H1 (cell line): ENCODE results near the gene IDH2. TPM values are rescaled to one million over a fixed set of nuclear protein-coding genes. Genes with fewer than 3 reads are reported as not detected.

Experiments used
- CTCF ChIA-PET: fragments of 300-600 bp; sonication (Branson Sonifier 250); formaldehyde crosslinking; loops from one replicate; lab custom pipeline; 2021; ENCODE audit not compliant: partially characterized antibody; lab: Charles Lee
- POLR2A ChIA-PET: fragments of 300-600 bp; sonication (Branson Sonifier 250); formaldehyde crosslinking; loops from one replicate; lab custom pipeline; 2021; ENCODE audit warnings: inconsistent platforms; ENCODE audit not compliant: partially characterized antibody; lab: Charles Lee
- DNase-seq, 2 experiments: peaks; one replicate each; pipeline versions ENCODE4 v3.0.0 to v3.0.0-alpha.2; 2010 to 2022; ENCODE audit warnings: low spot score in 2 of 2, low read depth in 1 of 2, mixed read lengths in 1 of 2
- FAIRE-seq: peaks from 2 replicates; lab custom pipeline; 2011; peaks lifted over from hg19 to GRCh38; lab: Jason Lieb, UNC
- H2AFZ ChIP-seq: 2 replicates; pipeline ENCODE4 v1.8.1; 2012; ENCODE audit warnings: low read length, inconsistent platforms
- H2AK5ac ChIP-seq: 2 replicates; pipeline ENCODE4 v1.6.1; 2013; ENCODE audit warnings: low read depth, low read length
- H2BK120ac ChIP-seq: replicated peaks from 2 replicates; pipeline ENCODE3; 2013; ENCODE audit warnings: low read depth, low read length, inconsistent platforms
- H2BK12ac ChIP-seq: 2 replicates; pipeline ENCODE4 v1.6.1; 2013; ENCODE audit warnings: low read depth, low read length
- H2BK15ac ChIP-seq: 2 replicates; pipeline ENCODE4 v1.6.1; 2013; ENCODE audit warnings: low read length
- H2BK20ac ChIP-seq: 2 replicates; pipeline ENCODE4 v1.6.1; 2013; ENCODE audit warnings: low read length
- H2BK5ac ChIP-seq: 2 replicates; pipeline ENCODE4 v1.6.1; 2013; ENCODE audit warnings: low read depth, low read length
- H3K14ac ChIP-seq: 2 replicates; pipeline ENCODE4 v1.6.1; 2013; ENCODE audit warnings: inconsistent platforms; ENCODE audit not compliant: insufficient read length
- H3K18ac ChIP-seq: 2 replicates; pipeline ENCODE4 v1.6.1; 2013; ENCODE audit warnings: low read length; ENCODE audit errors: extremely low read depth
- H3K23ac ChIP-seq: 2 replicates; pipeline ENCODE4 v1.6.1; 2013; ENCODE audit warnings: inconsistent platforms; ENCODE audit not compliant: insufficient read length
- H3K23me2 ChIP-seq: 2 replicates; pipeline ENCODE4 v1.6.1; 2013; ENCODE audit warnings: low read depth, low read length
- H3K27ac ChIP-seq: 2 replicates; pipeline ENCODE4 v1.6.1; 2011; ENCODE audit warnings: low read depth, low read length, inconsistent platforms
- H3K27me3 ChIP-seq, 4 experiments: replicated peaks in 1 of 4; 1 replicate in 1 of 4; 2 replicates in 3 of 4; pipeline versions ENCODE4 v1.6.1 to v1.8.1; 2011 to 2013; ENCODE audit warnings: low read length in 3 of 4, mild to moderate bottlenecking in 3 of 4, inconsistent platforms in 2 of 4, mixed read lengths in 2 of 4, moderate library complexity in 1 of 4; ENCODE audit not compliant: control insufficient read depth in 3 of 4, insufficient read depth in 3 of 4; ENCODE audit errors: extremely low read depth in 1 of 4
- H3K36me3 ChIP-seq, 4 experiments: 2 replicates each; pipeline versions ENCODE4 v1.6.1 to v1.8.1; 2011 to 2013; ENCODE audit warnings: mild to moderate bottlenecking in 4 of 4, low read length in 3 of 4, moderate library complexity in 2 of 4, control low read depth in 1 of 4, inconsistent platforms in 1 of 4; ENCODE audit not compliant: insufficient read depth in 4 of 4, control insufficient read depth in 2 of 4
- H3K4ac ChIP-seq: replicated peaks from 2 replicates; pipeline ENCODE3; 2013; ENCODE audit warnings: low read length, low read depth, mixed read lengths, inconsistent platforms; ENCODE audit not compliant: insufficient read length
- H3K4me1 ChIP-seq, 4 experiments: replicated peaks in 1 of 4; 1 replicate in 1 of 4; 2 replicates in 3 of 4; pipeline versions ENCODE4 v1.6.1 to v1.8.1; 2011 to 2013; ENCODE audit warnings: low read length in 3 of 4, inconsistent platforms in 2 of 4, mixed read lengths in 1 of 4; ENCODE audit not compliant: insufficient read depth in 4 of 4, control insufficient read depth in 3 of 4
- H3K4me2 ChIP-seq, 2 experiments: 2 replicates each; pipeline versions ENCODE4 v1.6.1 to v1.8.1; 2011 to 2013; ENCODE audit warnings: low read depth in 2 of 2, low read length in 2 of 2, control low read depth in 1 of 2, inconsistent platforms in 1 of 2, mild to moderate bottlenecking in 1 of 2; ENCODE audit not compliant: insufficient read depth in 1 of 2
- H3K4me3 ChIP-seq, 4 experiments: fragments of 200-600, 300-600 bp in 1 of 4; sonication (generic), shearing (Covaris generic), sonication (Bioruptor Twin) in 1 of 4; 2 replicates each; pipeline versions ENCODE4 v1.5.1 to v1.8.1; 2011 to 2016; ENCODE audit warnings: low read length in 4 of 4, low read depth in 3 of 4, control low read depth in 2 of 4, inconsistent platforms in 2 of 4, mild to moderate bottlenecking in 2 of 4, mixed read lengths in 1 of 4, moderate library complexity in 1 of 4; ENCODE audit not compliant: insufficient read depth in 2 of 4; ENCODE audit errors: extremely low read depth in 1 of 4
- H3K56ac ChIP-seq: replicated peaks from 2 replicates; pipeline ENCODE3; 2013; ENCODE audit warnings: low read depth, mild to moderate bottlenecking, mixed read lengths, low read length, inconsistent platforms; ENCODE audit not compliant: insufficient read length
- H3K79me1 ChIP-seq: 2 replicates; pipeline ENCODE4 v1.6.1; 2013; ENCODE audit warnings: low read depth, low read length, control low read depth
- H3K79me2 ChIP-seq, 2 experiments: 2 replicates each; pipeline versions ENCODE4 v1.6.1 to v1.8.1; 2012 to 2013; ENCODE audit warnings: low read length in 2 of 2, mild to moderate bottlenecking in 2 of 2, inconsistent platforms in 1 of 2; ENCODE audit not compliant: insufficient read depth in 2 of 2, control insufficient read depth in 1 of 2
- H3K9ac ChIP-seq, 4 experiments: replicated peaks in 1 of 4; 1 replicate in 1 of 4; 2 replicates in 3 of 4; pipeline versions ENCODE4 v1.6.1 to v1.8.1; 2011 to 2013; ENCODE audit warnings: low read depth in 3 of 4, low read length in 3 of 4, control low read depth in 2 of 4, mild to moderate bottlenecking in 2 of 4, moderate library complexity in 2 of 4, inconsistent platforms in 1 of 4; ENCODE audit errors: extremely low read depth in 1 of 4
- H3K9me3 ChIP-seq, 2 experiments: 2 replicates each; pipeline versions ENCODE4 v1.6.1 to v1.8.1; 2012 to 2013; ENCODE audit warnings: mild to moderate bottlenecking in 2 of 2, moderate library complexity in 2 of 2, control low read depth in 1 of 2, inconsistent platforms in 1 of 2, low read depth in 1 of 2, low read length in 1 of 2, mixed read lengths in 1 of 2; ENCODE audit not compliant: insufficient read depth in 2 of 2
- H4K20me1 ChIP-seq, 2 experiments: replicated peaks in 1 of 2; 2 replicates each; pipeline versions ENCODE3 to v1.8.1; 2011 to 2013; ENCODE audit warnings: inconsistent platforms in 2 of 2, low read length in 2 of 2, mild to moderate bottlenecking in 1 of 2; ENCODE audit not compliant: insufficient read depth in 2 of 2, control insufficient read depth in 1 of 2
- H4K5ac ChIP-seq: 2 replicates; pipeline ENCODE4 v1.6.1; 2013; ENCODE audit warnings: low read length, low read depth, mixed read lengths, inconsistent platforms; ENCODE audit not compliant: insufficient read length
- H4K8ac ChIP-seq: 2 replicates; pipeline ENCODE4 v1.8.0; 2013; ENCODE audit warnings: mild to moderate bottlenecking, moderate library complexity, low read length, inconsistent platforms; ENCODE audit not compliant: insufficient read depth; ENCODE audit errors: extremely low read depth
- H4K91ac ChIP-seq: replicated peaks from 2 replicates; pipeline ENCODE3; 2013; ENCODE audit warnings: low read length, mixed read lengths, inconsistent platforms; ENCODE audit not compliant: insufficient read length
- GABPA ChIP-seq: IDR thresholded peaks from 2 replicates; pipeline ENCODE4 v1.6.1; 2011; ENCODE audit warnings: mild to moderate bottlenecking, low read length, moderate library complexity, borderline replicate concordance; ENCODE audit not compliant: insufficient read depth
- HDAC2 ChIP-seq, 2 experiments: fragments of 300-600 bp in 1 of 2; sonication (generic) in 1 of 2; IDR thresholded peaks; 2 replicates each; pipeline ENCODE4 v1.6.1; 2011 to 2012; ENCODE audit warnings: low read depth in 2 of 2, low read length in 2 of 2, mild to moderate bottlenecking in 2 of 2, moderate library complexity in 2 of 2, borderline replicate concordance in 1 of 2, inconsistent platforms in 1 of 2
- JUND ChIP-seq: IDR thresholded peaks from 2 replicates; pipeline ENCODE4 v1.6.1; 2011; ENCODE audit warnings: mild to moderate bottlenecking, improper control_type of control experiment, low read length
- MAX ChIP-seq: IDR thresholded peaks from 2 replicates; pipeline ENCODE4 v1.6.1; 2012; ENCODE audit warnings: inconsistent platforms
- POLR2A ChIP-seq, 2 experiments: IDR thresholded peaks; 1 replicate in 1 of 2; 2 replicates in 1 of 2; pipeline ENCODE4 v1.6.1; 2011; ENCODE audit warnings: low read depth in 2 of 2, low read length in 2 of 2, mild to moderate bottlenecking in 2 of 2; ENCODE audit errors: control extremely low read depth in 1 of 2
- RBBP5 ChIP-seq: IDR thresholded peaks from 2 replicates; pipeline ENCODE4 v1.7.1; 2012; ENCODE audit warnings: low read depth, mild to moderate bottlenecking, inconsistent platforms, low read length, moderate library complexity, borderline replicate concordance
- RFX5 ChIP-seq: IDR thresholded peaks from 2 replicates; pipeline ENCODE4 v1.6.1; 2011; ENCODE audit warnings: low read depth, low read length, improper control_type of control experiment, borderline replicate concordance
- SIX5 ChIP-seq: IDR thresholded peaks from 2 replicates; pipeline ENCODE4 v1.6.1; 2011; ENCODE audit warnings: mild to moderate bottlenecking, low read depth, low read length
- TEAD4 ChIP-seq: IDR thresholded peaks from 2 replicates; pipeline ENCODE4 v1.6.1; 2012; ENCODE audit warnings: low read depth, low read length, inconsistent platforms, mixed read lengths
- YY1 ChIP-seq: IDR thresholded peaks from 2 replicates; pipeline ENCODE4 v1.6.1; 2011; ENCODE audit warnings: low read depth, mild to moderate bottlenecking, low read length
- WGBS, 2 experiments: shearing (Covaris generic) in 1 of 2; methylation state at CpG; one replicate each; pipeline versions ENCODE4 v1.1.6 to v1.1.7; 2013 to 2015; ENCODE audit warnings: low lambda C conversion rate in 2 of 2, mixed read lengths in 2 of 2, inconsistent platforms in 1 of 2, low coverage in 1 of 2, missing lambda C conversion rate in 1 of 2; ENCODE audit not compliant: insufficient replicate concordance in 2 of 2, insufficient coverage in 1 of 2, insufficient read length in 1 of 2; ENCODE audit errors: extremely low coverage in 1 of 2, missing lambda C conversion rate in 1 of 2; 5-methylcytosine and 5-hydroxymethylcytosine counted together
- polyA plus RNA-seq, 7 experiments: library from polyadenylated mRNA; depleted of rRNA in 3 of 7; stranded (reverse) in 5 of 7; unstranded in 2 of 7; fragments of >200 nt in 5 of 7; fragments of 200-250 nt in 2 of 7; gene quantifications; 1 replicate in 5 of 7; 2 replicates in 1 of 7; 4 replicates in 1 of 7; pipeline versions ENCODE4 v1.2.1 to v1.2.3, GENCODE V29; 2011 to 2013; ENCODE audit warnings: missing spikeins in 2 of 7, mixed read lengths in 2 of 7
- total RNA-seq: library from RNA; stranded (reverse); fragmentation: NEBNext Ultra II Directional; extraction: Animal tissue kit (Norgen Biotek cat#: 25700); gene quantifications from 2 replicates; pipeline ENCODE4 v1.2.1, GENCODE V29; 2021

Gene IDH2
- total and polyA plus RNA-seq, 2 of the 8 experiments (the other 6 are each of a cell fraction or from before 2014, with no cell fraction given): 64.2 to 84.6 TPM

- H2BK12ac ChIP-seq: no peak overlapping the region
- H3K4ac ChIP-seq: peak overlapping the region; percentile 76
- no peak overlapping the region for H3K56ac ChIP-seq
- WGBS, 2 experiments: 86% methylated on average over 7 of the region's 7 CpGs; no CpG with 5 or more reads in 1 of the 2 experiments
- H3K4me3 ChIP-seq: no peak overlapping the region
- no peak overlapping the region for H3K14ac ChIP-seq
- no peak overlapping the region for H3K9ac ChIP-seq
- no peak overlapping the region for H4K5ac ChIP-seq
- DNase-seq (no peak), FAIRE-seq (no peak)
- TF ChIP-seq YY1 (no peak), RBBP5 (no peak), GABPA (no peak), SIX5 (no peak), RFX5 (no peak), MAX (no peak), HDAC2 (IDR thresholded peaks at IDR 0.05; ENCODE audit: borderline replicate concordance in 1 of 2, low read depth in 2 of 2, low read length in 2 of 2) (no peak), POLR2A (IDR thresholded peaks at IDR 0.05; ENCODE audit: control extremely low read depth in 1 of 2, low read depth in 2 of 2, low read length in 2 of 2) (no peak), JUND (no peak), TEAD4 (no peak)
- H2AK5ac ChIP-seq: no peak overlapping the region
- H3K27ac ChIP-seq: no peak overlapping the region
- peak overlapping the region; percentile 48; the same call in 1 of the 2 replicates for H3K18ac ChIP-seq
- no peaks in the 10 kb centered on the region for H3K27me3 ChIP-seq
- H3K9me3 ChIP-seq: no peaks in the 10 kb centered on the region; a peak in 1 of 4 replicates
- H3K36me3 ChIP-seq: no peaks in the 10 kb centered on the region
- H2AFZ ChIP-seq: no peak overlapping the region
- H2BK15ac ChIP-seq: no peak overlapping the region
- H3K4me2 ChIP-seq: no peak overlapping the region
- 0 out of 4 replicates have a peak, but pooled peaks cover 0 to 2% of the 10 kb centered on the region in 2 experiments for H3K79me2 ChIP-seq
- H4K91ac ChIP-seq: no peak overlapping the region
- ChIA-PET POLR2A (interaction anchor here (0.6 kb wide), 1 partner anchor 207 kb away, joined by 3 read pairs; no protein-coding TSS in a partner anchor), CTCF (interaction anchor here (0.8 to 2.0 kb wide), 3 partner anchors 11 to 31 kb away, joined by 3 to 12 read pairs (median 5); no protein-coding TSS in a partner anchor)
- no peaks in the 10 kb centered on the region for H3K23me2 ChIP-seq
- H3K4me1 ChIP-seq: peaks cover 3 to 35% (median 13%) of the 10 kb centered on the region in 4 experiments
- H4K8ac ChIP-seq: no peak overlapping the region
- H4K20me1 ChIP-seq: no peaks in the 10 kb centered on the region
- no peak overlapping the region for H2BK120ac ChIP-seq
- no peak overlapping the region for H3K23ac ChIP-seq
- no peak overlapping the region for H2BK5ac ChIP-seq
- H2BK20ac ChIP-seq: no peak overlapping the region
- peaks cover 16% of the 10 kb centered on the region for H3K79me1 ChIP-seq
Observed at GRCh38 chr15:90056529-90056928, 45.7 kb downstream of the IDH2 start.
